ENCODE results near the gene SP6.

GRCh38 chr17:47807421-47807820 is 43.5 kb downstream of the SP6 start:
- TF ChIP-seq CEBPB (IDR thresholded peaks at IDR 0.05; ENCODE audit: low read depth) (no peak), CTCF (IDR thresholded peaks at IDR 0.05 in 2 of 3, conservative IDR thresholded peaks at IDR 0.05 in 1 of 3; ENCODE audit: borderline replicate concordance in 1 of 3, insufficient read depth in 1 of 3, low read depth in 2 of 3, low read length in 2 of 3) (no peak), SRF (IDR thresholded peaks at IDR 0.05; ENCODE audit: low read depth) (no peak), POLR2A (IDR thresholded peaks at IDR 0.05; ENCODE audit: borderline replicate concordance, extremely low read depth, insufficient read depth, insufficient read length) (no peak)

Data from HCT116 (cell line).